Urinary bladder (tissue), 4 donors: ENCODE results near the gene MX1. TPM values are rescaled to one million over a fixed set of nuclear protein-coding genes. Genes with fewer than 3 reads are reported as not detected.

ENCODE experiments used
- DNase-seq: peaks from one replicate; pipeline ENCODE4 v3.0.0-alpha.2; 2015; ENCODE audit errors: extremely low spot score
- H3K27ac ChIP-seq: one replicate; pipeline ENCODE4 v1.5.1; 2013; ENCODE audit warnings: low read depth, mild to moderate bottlenecking, moderate library complexity
- H3K36me3 ChIP-seq: one replicate; pipeline ENCODE4 v1.6.1; 2013; ENCODE audit warnings: mild to moderate bottlenecking, moderate library complexity; ENCODE audit not compliant: insufficient read depth
- H3K4me1 ChIP-seq: one replicate; pipeline ENCODE4 v1.6.1; 2013; ENCODE audit warnings: mild to moderate bottlenecking, moderate library complexity; ENCODE audit not compliant: insufficient read depth
- H3K4me3 ChIP-seq: one replicate; pipeline ENCODE4 v1.5.1; 2013; ENCODE audit warnings: low read depth, low read length
- whole genome bisulfite sequencing: extraction: QIAGEN DNeasy Blood & Tissue Kit; methylation state at CpG from one replicate; pipeline ENCODE4 v1.1.7; 2013; 5-methylcytosine and 5-hydroxymethylcytosine counted together
- polyA plus RNA-seq: library from polyadenylated mRNA; stranded (reverse); fragments of 200-250 nt; gene quantifications from one replicate; pipeline ENCODE4 v1.2.3, GENCODE V29; 2013
- total RNA-seq: library from RNA; depleted of rRNA; stranded (reverse); fragments of >200 nt; gene quantifications from one replicate; pipeline ENCODE4 v1.2.3, GENCODE V29; 2014
- donor health status: healthy with polysubstance abuse.
- donor health status: healthy.

The MX1 gene
- total and polyA plus RNA-seq, 2 donors = 20.4 to 51.2 TPM

DNA sequence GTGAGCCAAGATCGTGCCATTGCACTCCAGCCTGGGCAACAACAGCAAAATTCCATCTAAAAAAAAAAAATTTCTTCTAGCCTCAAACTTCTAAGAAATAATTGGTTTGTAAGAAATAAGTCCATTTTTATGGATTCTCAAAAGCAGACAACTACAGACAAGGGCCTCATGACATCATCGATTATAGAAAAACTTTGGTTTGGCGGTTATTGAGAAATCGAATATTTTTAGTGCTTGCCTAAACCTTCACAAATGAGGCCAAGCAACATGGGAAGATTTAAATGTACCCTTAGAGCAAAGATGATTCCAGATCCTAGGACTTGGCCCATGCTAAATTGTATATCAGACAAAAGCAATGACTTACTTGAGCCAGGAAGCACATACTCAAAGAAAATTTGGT lies 27.8 kb upstream of the MX1 start:
- no peak for DNase-seq
- H3K4me1 ChIP-seq = no peaks in the 10 kb centered on the region
- no peak overlapping the region for H3K4me3 ChIP-seq
- 91% methylated on average over 4 of the region's 4 CpGs for WGBS
- no peaks in the 10 kb centered on the region for H3K36me3 ChIP-seq
- no peak overlapping the region for H3K27ac ChIP-seq

DNA sequence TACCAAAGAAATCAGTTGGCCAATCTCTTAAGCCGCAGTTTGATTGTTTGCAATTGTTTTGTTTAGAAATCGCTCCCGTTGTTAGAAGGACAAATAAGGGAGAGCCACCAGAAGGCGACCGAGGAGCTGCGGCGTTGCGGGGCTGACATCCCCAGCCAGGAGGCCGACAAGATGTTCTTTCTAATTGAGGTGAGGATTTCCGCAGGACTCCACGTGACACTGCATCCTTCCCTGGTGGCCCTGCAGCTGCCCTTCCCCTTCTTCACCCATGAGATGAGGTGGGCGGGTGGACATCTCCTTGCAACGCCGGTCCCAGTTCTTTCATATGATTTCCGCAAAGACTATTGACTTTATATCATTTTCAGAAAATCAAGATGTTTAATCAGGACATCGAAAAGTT lies 27.2 kb upstream of the MX1 start:
- no peaks in the 10 kb centered on the region for H3K4me1 ChIP-seq
- no peak overlapping the region for H3K4me3 ChIP-seq
- H3K27ac ChIP-seq = no peak overlapping the region
- no peak for DNase-seq
- no peaks in the 10 kb centered on the region for H3K36me3 ChIP-seq
- 94% methylated on average over 16 of the region's 16 CpGs for WGBS

DNA sequence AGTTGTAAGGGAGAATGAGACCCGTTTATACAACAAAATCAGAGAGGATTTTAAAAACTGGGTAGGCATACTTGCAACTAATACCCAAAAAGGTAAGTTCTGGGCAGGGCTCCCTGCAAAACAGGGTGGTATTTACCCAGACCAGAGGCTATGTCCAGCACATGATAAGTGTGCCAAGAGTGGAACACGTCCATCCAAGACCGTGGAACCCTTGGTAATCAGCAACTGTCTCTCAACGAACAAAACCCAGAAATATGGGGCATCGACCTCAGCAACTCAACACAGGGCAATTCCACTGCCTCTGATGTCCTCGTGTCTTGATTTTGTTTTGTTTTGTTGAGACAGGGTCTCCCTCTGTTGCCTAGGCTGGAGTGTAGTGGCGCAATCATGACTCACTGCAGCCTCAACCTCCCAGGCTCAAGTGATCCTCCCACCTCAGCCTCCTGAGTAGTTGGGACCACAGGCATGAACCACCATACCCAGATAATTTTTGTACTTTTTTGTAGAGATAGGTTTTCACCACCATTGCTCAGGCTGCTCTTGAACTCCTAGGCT lies 26.7 kb upstream of the MX1 start:
- H3K36me3 ChIP-seq = no peaks in the 10 kb centered on the region
- H3K27ac ChIP-seq = no peak overlapping the region
- DNase-seq = no peak
- no peaks in the 10 kb centered on the region for H3K4me1 ChIP-seq
- 93% methylated on average over 7 of the region's 7 CpGs for WGBS
- no peak overlapping the region for H3K4me3 ChIP-seq

- H3K4me1 ChIP-seq = no peaks in the 10 kb centered on the region
- H3K27ac ChIP-seq = no peak overlapping the region
- H3K36me3 ChIP-seq = no peaks in the 10 kb centered on the region
- H3K4me3 ChIP-seq = no peak overlapping the region
- DNase-seq = no peak
- WGBS = 88% methylated on average over 11 of the region's 11 CpGs
Measured at GRCh38 chr21:41402231-41402630, 23.8 kb upstream of the MX1 start.

DNA sequence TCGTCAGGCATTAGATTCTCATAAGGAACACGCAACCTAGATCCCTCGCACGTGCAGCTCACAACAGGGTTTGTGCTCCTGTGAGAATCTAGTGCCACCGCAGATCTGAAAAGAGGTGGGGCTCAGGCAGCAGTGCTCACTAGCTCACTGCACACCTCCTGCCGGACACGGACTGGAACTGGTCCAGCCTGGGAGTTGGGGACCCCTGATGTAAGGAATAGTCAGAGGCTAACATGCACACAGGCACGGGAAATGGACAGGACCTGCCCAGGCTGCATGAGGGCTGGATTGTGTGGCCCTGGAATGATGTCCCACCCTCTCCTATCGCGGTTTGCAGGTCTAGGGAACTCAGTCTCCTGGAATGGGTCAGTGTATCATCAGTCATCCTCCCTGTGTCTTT lies 23.2 kb upstream of the MX1 start:
- no peak for DNase-seq
- no peaks in the 10 kb centered on the region for H3K4me1 ChIP-seq
- WGBS = 90% methylated on average over 10 of the region's 10 CpGs
- H3K27ac ChIP-seq = no peak overlapping the region
- no peaks in the 10 kb centered on the region for H3K36me3 ChIP-seq
- no peak overlapping the region for H3K4me3 ChIP-seq

- no peak overlapping the region for H3K27ac ChIP-seq
- H3K36me3 ChIP-seq = no peaks in the 10 kb centered on the region
- H3K4me3 ChIP-seq = no peak overlapping the region
- DNase-seq = no peak
- 90% methylated on average over 9 of the region's 9 CpGs for WGBS
- no peaks in the 10 kb centered on the region for H3K4me1 ChIP-seq
Measured at GRCh38 chr21:41403331-41403730, 22.7 kb upstream of the MX1 start.

GRCh38 chr21:41403966-41404365 lies 22.1 kb upstream of the MX1 start:
- Histone ChIP-seq H3K27ac (no peak overlapping the region), H3K4me3 (no peak overlapping the region), H3K4me1 (no peaks in the 10 kb centered on the region), H3K36me3 (no peaks in the 10 kb centered on the region)
- DNase-seq = no peak
- 94% methylated on average over 10 of the region's 10 CpGs for WGBS

- Histone ChIP-seq H3K27ac (no peak overlapping the region), H3K4me3 (no peak overlapping the region), H3K4me1 (no peaks in the 10 kb centered on the region), H3K36me3 (no peaks in the 10 kb centered on the region)
- DNase-seq = no peak
- WGBS = 94% methylated on average over 4 of the region's 4 CpGs
Measured at GRCh38 chr21:41405321-41405720, 20.7 kb upstream of the MX1 start.

DNA sequence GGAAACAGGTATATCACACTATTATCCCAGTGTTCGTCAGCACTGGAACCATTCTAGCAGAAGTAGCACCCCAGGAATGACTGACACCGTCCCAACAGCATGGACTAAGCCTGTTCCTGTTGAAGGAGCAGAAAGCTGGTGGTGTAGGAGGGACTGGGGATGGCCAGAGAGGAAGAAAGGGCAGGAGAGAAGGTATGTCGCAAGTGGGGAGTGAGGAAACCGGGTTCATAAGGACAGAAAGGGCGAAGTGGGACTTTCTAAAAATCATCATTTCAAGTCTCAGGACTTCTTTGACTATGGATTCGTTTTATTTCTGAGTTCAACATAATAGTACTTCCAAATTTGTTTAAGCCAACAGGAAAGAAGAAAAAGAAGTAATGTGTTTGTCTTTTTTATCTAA lies 19.7 kb upstream of the MX1 start:
- 87% methylated on average over 6 of the region's 6 CpGs for WGBS
- DNase-seq = no peak
- Histone ChIP-seq H3K27ac (no peak overlapping the region), H3K4me3 (no peak overlapping the region), H3K4me1 (no peaks in the 10 kb centered on the region), H3K36me3 (no peaks in the 10 kb centered on the region)

DNA sequence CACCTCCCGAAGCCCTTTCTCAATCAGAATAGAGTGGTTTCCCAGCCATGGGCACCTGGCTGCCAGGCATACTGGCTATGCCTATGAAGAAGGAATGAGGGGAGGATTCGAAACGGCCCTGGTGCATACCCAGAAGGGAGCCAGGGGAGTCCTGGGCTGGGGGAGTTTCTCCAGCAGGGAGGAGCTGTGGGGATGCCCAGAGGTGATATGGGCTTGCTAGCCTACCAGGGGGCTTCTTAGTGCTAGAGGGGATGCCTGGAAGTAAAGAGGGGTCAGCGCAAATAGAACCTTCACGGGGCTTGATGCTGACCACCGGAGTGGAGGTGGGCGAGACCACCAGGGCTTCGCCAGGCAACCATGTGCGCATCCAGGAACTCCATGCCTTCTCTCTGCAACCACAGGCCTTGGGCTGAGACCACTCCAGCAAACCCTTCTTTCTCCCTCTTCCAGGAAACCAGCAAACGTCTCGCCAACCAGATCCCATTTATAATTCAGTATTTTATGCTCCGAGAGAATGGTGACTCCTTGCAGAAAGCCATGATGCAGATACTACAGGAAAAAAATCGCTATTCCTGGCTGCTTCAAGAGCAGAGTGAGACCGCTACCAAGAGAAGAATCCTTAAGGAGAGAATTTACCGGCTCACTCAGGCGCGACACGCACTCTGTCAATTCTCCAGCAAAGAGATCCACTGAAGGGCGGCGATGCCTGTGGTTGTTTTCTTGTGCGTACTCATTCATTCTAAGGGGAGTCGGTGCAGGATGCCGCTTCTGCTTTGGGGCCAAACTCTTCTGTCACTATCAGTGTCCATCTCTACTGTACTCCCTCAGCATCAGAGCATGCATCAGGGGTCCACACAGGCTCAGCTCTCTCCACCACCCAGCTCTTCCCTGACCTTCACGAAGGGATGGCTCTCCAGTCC lies 18.2 kb upstream of the MX1 start:
- Histone ChIP-seq H3K4me1 (no peaks in the 10 kb centered on the region), H3K36me3 (no peaks in the 10 kb centered on the region), H3K4me3 (no peak overlapping the region), H3K27ac (no peak overlapping the region)
- DNase-seq = no peak
- 91% methylated on average over 24 of the region's 24 CpGs for WGBS

DNA sequence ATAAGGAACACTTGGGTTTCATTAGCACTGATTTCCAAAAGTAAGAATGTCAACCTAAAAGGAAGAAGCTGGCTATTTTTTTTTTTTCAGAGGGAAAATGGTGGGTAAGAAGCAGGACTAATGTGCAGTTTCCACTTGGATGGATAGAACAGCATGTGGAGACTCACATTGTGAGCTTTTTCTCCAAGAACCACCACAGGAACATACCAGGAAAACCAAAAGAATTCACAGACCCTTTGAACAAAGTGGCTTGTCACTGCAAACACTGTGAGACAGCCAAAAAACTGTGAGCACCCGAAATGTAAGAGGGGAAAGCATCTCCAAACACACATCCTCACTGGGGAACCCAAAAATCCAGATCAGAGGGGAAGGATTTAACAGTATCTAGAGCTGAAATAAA lies 15.7 kb upstream of the MX1 start:
- WGBS = 51% methylated on average over 1 of the region's 1 CpG

DNA sequence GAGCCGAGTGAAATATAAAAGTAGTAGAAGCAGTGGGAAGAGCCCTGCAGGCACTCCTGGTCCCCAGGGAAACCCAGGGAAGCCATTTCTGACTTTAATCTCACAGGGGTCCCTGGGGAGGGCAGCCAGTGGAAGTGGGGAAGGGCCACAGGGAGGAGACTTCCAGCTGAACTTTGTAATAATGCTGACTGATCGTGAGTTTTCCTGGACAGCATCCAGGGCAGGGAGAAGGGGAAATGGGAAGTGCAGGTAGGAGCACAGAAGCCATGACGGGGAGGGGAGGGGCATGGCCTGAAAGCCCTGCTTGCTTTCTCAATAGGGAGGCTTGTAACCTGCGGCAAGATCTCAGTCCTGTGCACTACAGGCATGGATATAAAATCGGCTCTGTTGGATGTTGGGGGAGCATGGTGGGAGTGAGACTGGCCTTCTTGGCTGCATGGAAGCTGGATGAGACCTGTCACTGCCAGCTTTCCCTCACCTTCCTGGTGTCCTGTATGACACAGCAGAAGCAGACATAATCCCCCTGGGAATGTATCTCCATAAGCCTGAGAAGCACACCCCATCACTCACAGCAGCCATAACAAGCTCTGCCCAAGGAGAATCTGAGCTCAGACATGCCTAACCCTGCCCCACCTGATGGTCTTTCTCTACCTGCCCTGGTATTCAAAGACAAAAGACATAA lies 15.1 kb upstream of the MX1 start:
- 78% methylated on average over 5 of the region's 5 CpGs for WGBS
- H3K4me1 ChIP-seq = no peaks in the 10 kb centered on the region
- no peaks in the 10 kb centered on the region for H3K36me3 ChIP-seq
- no peak overlapping the region for H3K4me3 ChIP-seq
- no peak overlapping the region for H3K27ac ChIP-seq
- DNase-seq = no peak

More for the DNA sequence above, 15.7 kb upstream of the MX1 start:
- no peak overlapping the region for H3K27ac ChIP-seq
- no peaks in the 10 kb centered on the region for H3K36me3 ChIP-seq
- H3K4me3 ChIP-seq = no peak overlapping the region
- H3K4me1 ChIP-seq = no peaks in the 10 kb centered on the region
- no peak for DNase-seq

DNA sequence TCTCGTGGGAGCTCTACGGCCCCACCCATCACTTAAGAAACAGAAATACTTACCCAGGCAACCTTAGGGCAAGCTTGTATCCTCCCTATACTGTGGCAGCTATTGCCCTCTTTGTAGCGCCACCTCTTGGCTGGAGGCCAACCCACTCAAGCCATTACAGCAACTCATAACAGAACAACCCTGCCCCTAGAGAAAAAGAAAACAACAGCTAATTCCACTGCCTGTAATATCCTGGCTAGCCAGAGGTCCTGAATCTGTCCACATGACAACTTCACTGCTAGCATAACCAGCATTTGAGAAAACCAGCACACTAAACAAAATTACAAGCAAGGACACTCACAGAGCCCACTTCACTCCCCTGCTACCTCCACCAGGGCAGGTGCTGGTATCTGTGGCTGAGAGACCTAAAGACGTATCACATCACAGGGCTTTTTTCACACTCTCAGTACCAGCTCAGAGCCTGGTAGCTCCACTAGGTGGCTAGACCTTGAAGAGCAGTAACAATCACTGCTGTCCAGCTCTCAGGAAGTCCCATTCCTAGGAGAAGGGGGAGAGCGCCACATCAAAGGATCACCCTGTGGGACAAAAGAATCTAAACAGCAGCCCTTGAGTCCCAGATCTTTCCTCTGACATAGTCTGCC lies 14.5 kb upstream of the MX1 start:
- Histone ChIP-seq H3K36me3 (no peaks in the 10 kb centered on the region), H3K4me1 (no peaks in the 10 kb centered on the region), H3K27ac (no peak overlapping the region), H3K4me3 (no peak overlapping the region)
- no peak for DNase-seq
- 83% methylated on average over 5 of the region's 5 CpGs for WGBS
